GM19099 (cell line): ENCODE data around the gene LRPAP1.

Experiments used
- POLR2A ChIP-seq: IDR thresholded peaks from 3 replicates; pipeline ENCODE4 v1.6.1; 2011; ENCODE audit warnings: low read depth; ENCODE audit not compliant: insufficient read length; ENCODE audit errors: extremely low read depth

The LRPAP1 gene

GRCh38 chr4:3531879-3532750 lies at the start of gene LRPAP1:
Gene LRPAP1 (minus strand): TSS chr4:3532422. CDS start chr4:3532412, 10 bp downstream.
- peak; percentile 97 for TF ChIP-seq POLR2A

GRCh38 chr4:3573131-3573530 lies 40.9 kb upstream of the LRPAP1 start:
- no peak for TF ChIP-seq POLR2A

GRCh38 chr4:3572363-3572762 lies 40.1 kb upstream of the LRPAP1 start:
- no peak for TF ChIP-seq POLR2A

- TF ChIP-seq POLR2A, result no peak
These were observed 39.7 kb upstream of the LRPAP1 start for GRCh38 chr4:3571921-3572320.

DNA sequence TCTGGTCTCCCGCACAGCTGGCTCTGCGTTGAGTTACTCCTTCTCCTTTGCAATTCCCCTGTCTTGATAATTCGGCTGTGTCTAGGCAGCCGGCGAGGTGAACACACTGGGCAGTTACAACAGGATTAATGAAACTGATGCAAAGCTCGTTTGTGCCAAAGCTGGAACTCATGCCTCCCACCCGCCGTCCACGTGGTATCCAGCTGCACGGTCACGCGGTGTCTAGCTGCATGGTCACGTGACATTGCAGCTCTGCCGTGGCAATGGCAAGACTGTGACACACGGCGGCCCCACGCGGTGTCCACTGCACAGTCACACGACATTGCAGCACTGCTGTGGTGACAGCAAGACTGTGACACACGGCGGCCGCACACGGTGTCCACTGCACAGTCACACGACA lies 31.2 kb upstream of the LRPAP1 start:
- TF ChIP-seq POLR2A, result no peak

DNA sequence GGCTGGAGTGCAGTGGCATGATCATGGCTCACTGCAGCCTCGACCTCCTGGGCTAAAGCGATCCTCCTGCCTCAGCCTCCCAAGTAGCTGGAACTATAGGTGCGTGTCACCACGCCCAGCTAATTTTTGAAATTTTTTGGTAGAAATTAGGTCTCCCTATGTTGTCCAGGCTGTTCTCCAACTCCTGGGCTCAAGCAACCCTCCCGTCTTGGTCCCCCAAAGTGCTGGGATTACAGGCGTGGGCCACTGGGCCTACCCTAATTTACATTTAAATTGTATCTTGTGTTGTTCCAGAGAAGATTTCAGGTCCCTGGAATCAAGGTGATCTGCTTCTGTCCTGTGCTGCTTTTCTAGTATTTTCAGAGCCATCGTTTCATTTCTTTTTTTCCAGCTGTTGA lies 1.2 kb upstream of the LRPAP1 start:
- no peak for TF ChIP-seq POLR2A

- no peak for TF ChIP-seq POLR2A
These were observed 665 bp upstream of the LRPAP1 start for GRCh38 chr4:3532751-3533422.

DNA sequence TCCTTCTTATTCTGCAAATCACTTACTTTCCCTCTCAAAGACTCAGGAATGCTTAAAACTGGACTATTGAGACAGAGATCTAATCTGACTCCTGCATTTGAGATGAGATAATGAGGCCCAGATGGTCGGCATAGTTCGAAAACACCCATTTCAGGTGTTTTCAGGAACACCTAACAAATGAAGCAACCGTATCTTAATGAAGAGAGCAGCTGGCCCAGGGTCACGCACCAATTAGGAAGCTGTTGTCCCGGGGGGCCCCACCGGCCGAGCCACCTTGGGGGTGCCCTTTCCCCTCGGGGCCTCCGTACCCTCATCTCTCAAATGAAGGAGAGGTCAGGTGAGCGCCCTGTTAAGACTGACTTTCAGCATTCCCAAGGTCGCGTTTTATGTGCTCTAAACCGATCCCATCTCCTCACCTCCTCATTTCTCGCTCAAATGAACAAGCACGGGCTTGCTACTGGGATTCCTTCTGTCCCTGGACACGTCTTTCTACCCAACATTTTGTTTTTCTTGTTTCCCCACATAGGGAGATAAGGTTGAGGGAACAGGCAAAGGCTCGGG lies 824 bp downstream of the LRPAP1 start:
- TF ChIP-seq POLR2A, result no peak

GRCh38 chr4:3530663-3531254 lies 1.5 kb downstream of the LRPAP1 start:
- no peak for TF ChIP-seq POLR2A

GRCh38 chr4:3530051-3530450 lies 2.2 kb downstream of the LRPAP1 start:
- no peak for TF ChIP-seq POLR2A

DNA sequence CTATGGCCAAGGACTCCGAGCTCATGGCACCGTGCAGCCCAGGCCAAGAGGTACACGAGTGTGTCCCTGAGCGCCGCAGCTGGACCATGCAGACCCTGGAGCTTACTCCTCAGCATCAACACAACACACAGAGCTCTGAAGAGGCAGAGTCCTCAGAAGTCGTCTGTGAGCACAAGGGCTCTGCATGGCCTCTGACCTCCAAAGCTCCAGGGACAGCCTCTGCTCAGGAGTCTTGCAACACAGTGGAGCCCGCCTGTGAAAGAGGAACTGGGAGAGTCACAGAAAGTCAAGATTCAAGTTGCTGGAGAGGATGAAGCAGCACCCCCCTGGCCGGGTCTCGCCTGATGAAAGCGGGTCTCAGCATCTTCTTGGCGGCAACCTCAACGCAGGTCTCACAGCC lies 2.9 kb downstream of the LRPAP1 start:
- TF ChIP-seq POLR2A, result no peak

DNA sequence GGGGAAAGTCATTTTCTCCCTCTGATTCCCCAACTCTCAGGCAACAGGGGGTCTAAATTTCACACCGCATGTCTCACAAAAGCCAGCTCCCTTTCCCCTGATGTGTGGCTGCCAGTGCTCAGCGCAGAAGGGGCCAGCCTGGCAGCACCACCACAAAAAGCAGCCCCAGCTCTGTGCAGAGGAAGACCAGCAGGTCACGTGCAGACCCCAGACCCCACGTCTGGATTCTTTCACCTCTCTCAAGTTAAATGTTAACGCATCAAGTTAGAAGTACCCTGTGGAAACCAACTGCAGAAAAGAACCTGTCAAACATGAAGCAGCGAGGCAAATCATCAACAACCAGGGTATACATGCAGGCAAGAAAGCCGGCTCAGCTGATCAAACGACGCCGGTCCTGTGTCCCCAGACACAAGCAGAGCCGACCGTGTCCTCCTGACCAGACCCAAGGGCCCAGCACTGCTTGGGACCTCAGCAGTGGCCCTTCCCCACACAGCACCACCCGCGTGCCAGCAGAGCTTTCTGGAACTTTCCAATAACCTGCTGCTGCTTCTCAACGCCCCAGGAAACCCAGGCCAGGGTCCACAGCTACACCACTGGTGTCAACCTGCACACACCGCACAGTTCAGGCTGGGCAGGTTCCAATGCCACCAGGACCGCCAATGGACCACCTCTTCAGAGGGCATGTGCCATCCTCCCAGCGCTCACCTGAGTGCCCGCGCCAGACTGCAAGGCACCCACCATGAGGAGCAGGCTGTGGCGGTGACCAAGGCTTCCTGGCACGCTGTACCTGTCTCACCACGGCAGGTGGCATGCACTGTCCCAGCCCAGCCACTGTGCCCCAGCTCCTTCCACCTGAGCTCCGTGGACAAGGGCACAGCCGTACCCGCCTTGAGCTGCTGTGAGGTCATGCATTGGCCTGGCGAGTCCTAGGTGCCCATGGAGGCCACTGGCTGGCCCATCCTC lies 4.0 kb downstream of the LRPAP1 start:
- TF ChIP-seq POLR2A, result no peak

DNA sequence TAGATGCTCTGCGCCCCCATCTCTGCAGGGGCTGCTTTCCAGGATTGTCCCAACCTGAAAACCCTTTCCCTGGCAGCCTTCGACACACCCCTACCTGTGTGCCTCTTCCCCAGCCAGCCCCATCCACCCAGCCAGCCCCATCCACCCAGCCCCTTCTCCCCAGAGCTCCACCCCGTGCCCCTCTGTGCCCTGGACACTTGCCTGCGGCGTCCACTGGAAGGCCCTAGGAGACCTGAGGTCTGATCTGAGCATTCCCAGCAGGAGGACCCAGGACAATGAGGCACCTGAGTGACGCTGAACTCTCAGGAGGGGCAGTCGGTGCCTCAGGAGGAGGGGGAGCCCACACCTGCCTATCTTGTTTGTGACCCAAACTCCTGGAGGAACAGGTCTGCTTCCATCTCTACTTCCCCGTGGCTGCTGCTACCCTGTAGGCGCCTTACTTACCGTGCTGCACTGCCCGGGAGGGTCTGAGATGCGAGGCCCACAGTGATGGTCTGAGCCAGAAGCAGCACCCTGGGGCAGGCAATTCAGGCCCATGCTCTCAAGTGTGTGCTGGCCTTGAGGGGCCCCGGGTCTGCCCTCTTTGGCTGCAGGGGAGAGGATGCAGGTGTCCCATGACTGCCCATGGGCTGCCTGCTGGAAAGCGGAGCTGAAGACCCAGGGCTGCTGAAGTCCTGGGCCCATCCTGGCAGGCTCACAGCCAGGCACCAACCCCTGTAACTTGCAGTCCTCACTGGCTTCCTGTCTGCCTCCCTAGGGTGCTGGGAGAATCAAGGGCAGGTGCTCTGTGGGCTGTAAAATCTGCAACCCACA lies 4.9 kb downstream of the LRPAP1 start:
- no peak for TF ChIP-seq POLR2A

- TF ChIP-seq POLR2A, result no peak
These were observed 5.8 kb downstream of the LRPAP1 start for GRCh38 chr4:3526456-3526855.
